ENCODE measurements around the gene CNTN1.

CNTN1 gene

GRCh38 chr12:41018010-41018409 is 325.8 kb downstream of the CNTN1 start:
- TF ChIP-seq CTCF (IDR thresholded peaks at IDR 0.05; ENCODE audit: borderline replicate concordance, extremely low read depth, low read length, poor library complexity, severe bottlenecking) (no peak), EZH2 (IDR thresholded peaks at IDR 0.05; ENCODE audit: borderline replicate concordance, low read depth, low read length, severe bottlenecking) (no peak)
- no peaks in the 10 kb centered on the region for H3K36me3 ChIP-seq (ENCODE audit: insufficient read depth, low read length)
- DNase-seq = no peak
- H3K4me2 ChIP-seq (ENCODE audit: insufficient read depth, low read length) = no peak overlapping the region
- no peaks in the 10 kb centered on the region for H3K27me3 ChIP-seq (ENCODE audit: insufficient read depth, low read length, poor library complexity)
- H3K9ac ChIP-seq (ENCODE audit: low read depth, low read length) = no peak overlapping the region
- no peak overlapping the region for H3K4me3 ChIP-seq (ENCODE audit: low read depth in 1 of 2, low read length in 2 of 2)
- no peaks in the 10 kb centered on the region for H4K20me1 ChIP-seq (ENCODE audit: insufficient read depth, low read length)
- H2AFZ ChIP-seq (ENCODE audit: low read depth, low read length) = no peak overlapping the region
- H3K9me3 ChIP-seq (ENCODE audit: insufficient read depth, low read length, severe bottlenecking) = no peaks in the 10 kb centered on the region
- no peak overlapping the region for H3K27ac ChIP-seq (ENCODE audit: low read length)
- H3K4me1 ChIP-seq (ENCODE audit: insufficient read depth, low read length) = no peaks in the 10 kb centered on the region
- no peak for ATAC-seq (ENCODE audit: insufficient read depth, low read depth)
- no peaks in the 10 kb centered on the region for H3K79me2 ChIP-seq (ENCODE audit: insufficient read depth, low read length)

GRCh38 chr12:41019461-41019860 is 327.2 kb downstream of the CNTN1 start:
- DNase-seq = no peak
- Histone ChIP-seq H3K79me2 (ENCODE audit: insufficient read depth, low read length) (no peaks in the 10 kb centered on the region), H3K36me3 (ENCODE audit: insufficient read depth, low read length) (no peaks in the 10 kb centered on the region), H4K20me1 (ENCODE audit: insufficient read depth, low read length) (no peaks in the 10 kb centered on the region), H3K9ac (ENCODE audit: low read depth, low read length) (no peak overlapping the region), H3K27ac (ENCODE audit: low read length) (no peak overlapping the region), H3K9me3 (ENCODE audit: insufficient read depth, low read length, severe bottlenecking) (no peaks in the 10 kb centered on the region), H3K4me3 (ENCODE audit: low read depth in 1 of 2, low read length in 2 of 2) (no peak overlapping the region), H3K4me2 (ENCODE audit: insufficient read depth, low read length) (no peak overlapping the region), H3K27me3 (ENCODE audit: insufficient read depth, low read length, poor library complexity) (no peaks in the 10 kb centered on the region), H3K4me1 (ENCODE audit: insufficient read depth, low read length) (no peaks in the 10 kb centered on the region), H2AFZ (ENCODE audit: low read depth, low read length) (no peak overlapping the region)
- ATAC-seq (ENCODE audit: insufficient read depth, low read depth) = no peak
- TF ChIP-seq CTCF (IDR thresholded peaks at IDR 0.05; ENCODE audit: borderline replicate concordance, extremely low read depth, low read length, poor library complexity, severe bottlenecking) (no peak), EZH2 (IDR thresholded peaks at IDR 0.05; ENCODE audit: borderline replicate concordance, low read depth, low read length, severe bottlenecking) (no peak)

GRCh38 chr12:41023836-41024235 is 331.6 kb downstream of the CNTN1 start:
- Histone ChIP-seq H3K9me3 (ENCODE audit: insufficient read depth, low read length, severe bottlenecking) (no peaks in the 10 kb centered on the region), H3K27me3 (ENCODE audit: insufficient read depth, low read length, poor library complexity) (no peaks in the 10 kb centered on the region), H3K4me2 (ENCODE audit: insufficient read depth, low read length) (no peak overlapping the region), H4K20me1 (ENCODE audit: insufficient read depth, low read length) (no peaks in the 10 kb centered on the region), H3K36me3 (ENCODE audit: insufficient read depth, low read length) (no peaks in the 10 kb centered on the region), H3K4me1 (ENCODE audit: insufficient read depth, low read length) (no peaks in the 10 kb centered on the region), H3K4me3 (ENCODE audit: low read depth in 1 of 2, low read length in 2 of 2) (no peak overlapping the region), H3K27ac (ENCODE audit: low read length) (no peak overlapping the region), H3K9ac (ENCODE audit: low read depth, low read length) (no peak overlapping the region), H2AFZ (ENCODE audit: low read depth, low read length) (no peak overlapping the region), H3K79me2 (ENCODE audit: insufficient read depth, low read length) (no peaks in the 10 kb centered on the region)
- no peak for TF ChIP-seq CTCF (IDR thresholded peaks at IDR 0.05; ENCODE audit: borderline replicate concordance, extremely low read depth, low read length, poor library complexity, severe bottlenecking)
- DNase-seq (no peak), ATAC-seq (ENCODE audit: insufficient read depth, low read depth) (no peak)

GRCh38 chr12:41026151-41026550 is 333.9 kb downstream of the CNTN1 start:
- H3K27me3 ChIP-seq (ENCODE audit: insufficient read depth, low read length, poor library complexity) = no peaks in the 10 kb centered on the region
- ATAC-seq (ENCODE audit: insufficient read depth, low read depth) (no peak), DNase-seq (no peak)
- no peak overlapping the region for H3K9ac ChIP-seq (ENCODE audit: low read depth, low read length)
- no peaks in the 10 kb centered on the region for H3K9me3 ChIP-seq (ENCODE audit: insufficient read depth, low read length, severe bottlenecking)
- TF ChIP-seq CTCF (IDR thresholded peaks at IDR 0.05; ENCODE audit: borderline replicate concordance, extremely low read depth, low read length, poor library complexity, severe bottlenecking) = no peak
- TF ChIP-seq EZH2 (IDR thresholded peaks at IDR 0.05; ENCODE audit: borderline replicate concordance, low read depth, low read length, severe bottlenecking) = no peak
- no peak overlapping the region for H2AFZ ChIP-seq (ENCODE audit: low read depth, low read length)
- H3K4me1 ChIP-seq (ENCODE audit: insufficient read depth, low read length) = no peaks in the 10 kb centered on the region
- H3K36me3 ChIP-seq (ENCODE audit: insufficient read depth, low read length) = no peaks in the 10 kb centered on the region
- H3K4me3 ChIP-seq (ENCODE audit: low read depth in 1 of 2, low read length in 2 of 2) = no peak overlapping the region
- no peaks in the 10 kb centered on the region for H3K79me2 ChIP-seq (ENCODE audit: insufficient read depth, low read length)
- no peaks in the 10 kb centered on the region for H4K20me1 ChIP-seq (ENCODE audit: insufficient read depth, low read length)
- no peak overlapping the region for H3K27ac ChIP-seq (ENCODE audit: low read length)
- no peak overlapping the region for H3K4me2 ChIP-seq (ENCODE audit: insufficient read depth, low read length)

Data from DND-41 (cell line).